Thymus (tissue), 11 donors: ENCODE results near the gene KYAT1. TPM values are rescaled to one million over a fixed set of nuclear protein-coding genes. Genes with fewer than 3 reads are reported as not detected.

Source experiments
- DNase-seq, 9 donors: peaks; one replicate each; pipeline ENCODE4 v3.0.0-alpha.2; 2013; ENCODE audit warnings: low spot score in 9 of 9, low read depth in 6 of 9, missing footprints in 1 of 9
- H3K27ac ChIP-seq, 2 donors: one replicate each; pipeline ENCODE4 v1.5.1; 2013; ENCODE audit warnings: control low read depth in 1 of 2, low read depth in 1 of 2, low read length in 1 of 2, mild to moderate bottlenecking in 1 of 2, moderate library complexity in 1 of 2
- H3K27me3 ChIP-seq, 2 donors: one replicate each; pipeline ENCODE4 v1.5.1; 2013; ENCODE audit warnings: low read length in 1 of 2; ENCODE audit not compliant: control insufficient read depth in 2 of 2, insufficient read depth in 1 of 2
- H3K36me3 ChIP-seq, 2 donors: one replicate each; pipeline ENCODE4 v1.5.1; 2013; ENCODE audit warnings: low read length in 1 of 2, mild to moderate bottlenecking in 1 of 2, moderate library complexity in 1 of 2; ENCODE audit not compliant: control insufficient read depth in 2 of 2, insufficient read depth in 2 of 2
- H3K4me1 ChIP-seq, 2 donors: one replicate each; pipeline ENCODE4 v1.5.1; 2013; ENCODE audit warnings: low read length in 2 of 2; ENCODE audit not compliant: control insufficient read depth in 2 of 2, insufficient read depth in 2 of 2
- H3K4me3 ChIP-seq, 2 donors: one replicate each; pipeline ENCODE4 v1.5.1; 2013; ENCODE audit warnings: low read length in 2 of 2, control low read depth in 1 of 2, mild to moderate bottlenecking in 1 of 2
- H3K9me3 ChIP-seq, 2 donors: one replicate each; pipeline ENCODE4 v1.5.1; 2013; ENCODE audit warnings: low read length in 1 of 2, mild to moderate bottlenecking in 1 of 2; ENCODE audit not compliant: control insufficient read depth in 2 of 2, insufficient read depth in 1 of 2
- WGBS: extraction: QIAGEN DNeasy Blood & Tissue Kit; methylation state at CpG from one replicate; pipeline ENCODE4 v1.1.7; 2013; 5-methylcytosine and 5-hydroxymethylcytosine counted together
- polyA plus RNA-seq: library from polyadenylated mRNA; stranded (reverse); fragments of 200-250 nt; gene quantifications from one replicate; pipeline ENCODE4 v1.2.3, GENCODE V29; 2013
- total RNA-seq: library from RNA; stranded (reverse); fragments of 120-200 nt; gene quantifications from one replicate; pipeline ENCODE4 v1.2.4, GENCODE V29; 2013
- donor health status: healthy.

KYAT1 gene
- total and polyA plus RNA-seq, 2 donors, result 9.9 to 16.1 TPM

GRCh38 chr9:128828719-128829452, 52.9 kb downstream of the KYAT1 start:
- H3K4me1 ChIP-seq, result peaks cover 5 to 18% of the 10 kb centered on the region in 2 donors
- H3K27me3 ChIP-seq, result no peaks in the 10 kb centered on the region
- H3K36me3 ChIP-seq, result peaks cover 32 to 41% of the 10 kb centered on the region in 2 donors
- H3K4me3 ChIP-seq, result peak overlapping the region; percentile 86 to 88
- peak overlapping the region; percentile 15 to 85 for H3K27ac ChIP-seq
- WGBS, result 37% methylated on average over 18 of the region's 18 CpGs
- peaks cover 0 to 6% of the 10 kb centered on the region in 2 donors for H3K9me3 ChIP-seq
- no peak for DNase-seq

DNA sequence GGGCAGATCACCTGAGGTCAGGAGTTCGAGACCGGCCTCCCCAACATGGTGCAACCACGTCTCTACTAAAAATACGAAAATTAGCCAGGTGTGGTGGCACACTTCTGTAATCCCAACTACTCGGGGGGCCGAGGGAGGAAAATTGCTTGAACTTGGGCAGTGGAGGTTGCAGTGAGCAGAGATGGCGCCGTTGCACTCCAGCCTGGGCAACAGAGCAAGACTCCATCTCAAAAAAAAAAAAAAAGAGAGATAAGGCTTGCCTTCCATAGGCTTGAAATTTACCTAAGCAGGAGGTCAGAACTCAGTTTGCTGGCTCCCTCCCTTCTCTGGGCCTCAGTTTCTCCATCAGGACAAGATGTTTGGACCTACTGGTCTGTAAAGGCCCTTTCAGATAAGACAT, 53.5 kb downstream of the KYAT1 start:
- H3K4me1 ChIP-seq, result peaks cover 5 to 18% of the 10 kb centered on the region in 2 donors
- DNase-seq, result no peak
- H3K4me3 ChIP-seq, result no peak overlapping the region
- WGBS, result 97% methylated on average over 8 of the region's 8 CpGs
- no peak overlapping the region for H3K27ac ChIP-seq
- H3K36me3 ChIP-seq, result peaks cover 38 to 42% of the 10 kb centered on the region in 2 donors
- H3K9me3 ChIP-seq, result peaks cover 0 to 6% of the 10 kb centered on the region in 2 donors
- H3K27me3 ChIP-seq, result no peaks in the 10 kb centered on the region

- DNase-seq, result no peak
- peaks cover 5 to 18% of the 10 kb centered on the region in 2 donors for H3K4me1 ChIP-seq
- H3K36me3 ChIP-seq, result peaks cover 57 to 59% of the 10 kb centered on the region in 2 donors
- no peaks in the 10 kb centered on the region for H3K27me3 ChIP-seq
- 99% methylated on average over 22 of the region's 22 CpGs for WGBS
- H3K4me3 ChIP-seq, result no peak overlapping the region
- H3K27ac ChIP-seq, result no peak overlapping the region
- H3K9me3 ChIP-seq, result peaks cover 0 to 6% of the 10 kb centered on the region in 2 donors
Observed at GRCh38 chr9:128825923-128826700, 55.6 kb downstream of the KYAT1 start.

- peaks cover 0 to 3% of the 10 kb centered on the region in 2 donors for H3K9me3 ChIP-seq
- 96% methylated on average over 7 of the region's 7 CpGs for WGBS
- H3K4me3 ChIP-seq, result no peak overlapping the region
- no peak overlapping the region for H3K27ac ChIP-seq
- no peak for DNase-seq
- peaks cover 57 to 61% of the 10 kb centered on the region in 2 donors for H3K36me3 ChIP-seq
- no peaks in the 10 kb centered on the region for H3K27me3 ChIP-seq
- peaks cover 5 to 12% of the 10 kb centered on the region in 2 donors for H3K4me1 ChIP-seq
Observed at GRCh38 chr9:128824911-128825310, 56.8 kb downstream of the KYAT1 start.

DNA sequence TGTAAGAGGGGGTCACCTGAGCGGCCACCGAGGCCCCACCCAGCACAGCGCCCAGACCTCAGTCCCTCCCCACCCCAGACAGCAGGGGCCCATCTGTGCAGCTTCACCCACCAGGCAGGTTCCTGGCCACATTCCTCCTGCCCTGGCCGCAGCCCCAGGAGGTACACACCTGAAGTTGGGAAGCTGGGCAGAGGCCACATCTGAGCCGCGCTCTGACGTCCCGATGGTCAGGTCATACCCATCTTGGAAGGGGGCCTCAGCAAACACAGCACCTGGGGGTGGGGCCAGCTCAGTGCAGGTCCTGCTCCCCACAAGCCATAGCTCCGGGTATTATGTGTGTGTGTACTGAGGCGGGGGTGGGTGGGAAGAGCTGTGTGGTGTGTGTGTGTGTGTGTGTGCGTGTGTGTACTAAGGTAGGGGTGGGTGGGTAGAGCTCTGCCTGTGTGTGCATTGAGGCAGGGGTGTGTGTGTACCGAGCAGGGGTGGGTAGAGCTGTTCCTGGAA, 57.8 kb downstream of the KYAT1 start:
- no peak for DNase-seq
- 97% methylated on average over 12 of the region's 12 CpGs for WGBS
- no peaks in the 10 kb centered on the region for H3K9me3 ChIP-seq
- no peak overlapping the region for H3K4me3 ChIP-seq
- H3K27me3 ChIP-seq, result peaks cover 0 to 2% of the 10 kb centered on the region in 2 donors
- H3K4me1 ChIP-seq, result peaks cover 5 to 15% of the 10 kb centered on the region in 2 donors
- peaks cover 57 to 61% of the 10 kb centered on the region in 2 donors for H3K36me3 ChIP-seq
- no peak overlapping the region for H3K27ac ChIP-seq

- 97% methylated on average over 19 of the region's 19 CpGs for WGBS
- DNase-seq, result no peak
- no peak overlapping the region for H3K4me3 ChIP-seq
- no peak overlapping the region for H3K27ac ChIP-seq
- H3K9me3 ChIP-seq, result no peaks in the 10 kb centered on the region
- H3K36me3 ChIP-seq, result peaks cover 57 to 61% of the 10 kb centered on the region in 2 donors
- H3K27me3 ChIP-seq, result peaks cover 0 to 2% of the 10 kb centered on the region in 2 donors
- H3K4me1 ChIP-seq, result peaks cover 1 to 11% of the 10 kb centered on the region in 2 donors
Observed at GRCh38 chr9:128823362-128823902, 58.3 kb downstream of the KYAT1 start.

GRCh38 chr9:128822407-128823042, 59.2 kb downstream of the KYAT1 start:
- Histone ChIP-seq H3K4me1 (peaks cover 0 to 11% of the 10 kb centered on the region in 2 donors), H3K9me3 (peaks cover 0 to 6% of the 10 kb centered on the region in 2 donors), H3K36me3 (peaks cover 57 to 61% of the 10 kb centered on the region in 2 donors), H3K4me3 (no peak overlapping the region), H3K27me3 (peaks cover 0 to 2% of the 10 kb centered on the region in 2 donors), H3K27ac (no peak overlapping the region)
- 97% methylated on average over 22 of the region's 22 CpGs for WGBS
- no peak for DNase-seq

DNA sequence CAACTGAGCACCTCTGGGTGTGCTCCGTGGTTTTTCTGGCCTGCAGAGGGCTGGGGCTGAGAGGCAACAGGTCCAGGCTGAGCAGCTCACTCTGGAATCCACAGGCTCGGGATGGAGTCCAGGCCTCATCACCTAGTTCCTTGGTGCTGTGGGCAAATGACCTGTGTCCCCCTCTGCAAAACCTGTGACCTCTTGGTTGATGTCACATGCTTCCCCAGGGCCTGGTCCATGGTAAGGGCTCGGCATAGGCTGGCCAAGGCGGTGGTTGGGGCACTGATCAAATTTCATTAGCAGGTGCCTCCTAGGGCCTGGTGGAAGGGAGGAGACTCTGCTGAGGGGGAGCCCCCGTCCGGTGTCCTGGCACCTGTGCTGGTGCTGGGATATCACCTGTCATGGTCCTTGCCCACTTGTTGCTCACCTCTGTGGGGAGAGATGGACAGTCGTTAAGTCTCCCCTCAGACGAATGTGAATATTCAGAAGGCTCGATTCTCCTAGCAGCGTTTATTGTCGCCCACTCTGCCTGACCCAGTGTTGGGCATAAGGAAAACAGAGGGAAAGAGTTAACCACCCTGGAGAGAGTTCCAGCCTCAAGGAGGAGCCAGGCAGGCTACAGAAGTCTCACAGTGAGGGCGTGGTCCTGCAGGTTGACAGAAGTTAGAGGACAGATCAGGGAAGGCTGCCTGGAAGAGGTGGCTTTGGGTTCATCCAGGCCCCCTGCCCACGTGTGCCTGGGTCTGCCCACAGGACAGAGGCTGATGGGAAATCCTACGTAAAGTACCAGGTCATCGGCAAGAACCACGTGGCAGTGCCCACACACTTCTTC, 60.0 kb downstream of the KYAT1 start:
- no peak overlapping the region for H3K4me3 ChIP-seq
- H3K27ac ChIP-seq, result no peak overlapping the region
- no peak for DNase-seq
- peaks cover 0 to 2% of the 10 kb centered on the region in 2 donors for H3K27me3 ChIP-seq
- H3K9me3 ChIP-seq, result peaks cover 0 to 6% of the 10 kb centered on the region in 2 donors
- 95% methylated on average over 16 of the region's 16 CpGs for WGBS
- peaks cover 52 to 55% of the 10 kb centered on the region in 2 donors for H3K36me3 ChIP-seq
- H3K4me1 ChIP-seq, result peaks cover 0 to 11% of the 10 kb centered on the region in 2 donors
